GM21737 (cell line): ENCODE measurements around the gene TPPP2.

ENCODE experiments used
- ATAC-seq: cut with Tn5 transposase; IDR thresholded peaks from one replicate; pipeline ENCODE4 v1.9.1; 2021; ENCODE audit warnings: mild to moderate bottlenecking, moderate library complexity; ENCODE audit not compliant: unreplicated experiment

Gene TPPP2

DNA sequence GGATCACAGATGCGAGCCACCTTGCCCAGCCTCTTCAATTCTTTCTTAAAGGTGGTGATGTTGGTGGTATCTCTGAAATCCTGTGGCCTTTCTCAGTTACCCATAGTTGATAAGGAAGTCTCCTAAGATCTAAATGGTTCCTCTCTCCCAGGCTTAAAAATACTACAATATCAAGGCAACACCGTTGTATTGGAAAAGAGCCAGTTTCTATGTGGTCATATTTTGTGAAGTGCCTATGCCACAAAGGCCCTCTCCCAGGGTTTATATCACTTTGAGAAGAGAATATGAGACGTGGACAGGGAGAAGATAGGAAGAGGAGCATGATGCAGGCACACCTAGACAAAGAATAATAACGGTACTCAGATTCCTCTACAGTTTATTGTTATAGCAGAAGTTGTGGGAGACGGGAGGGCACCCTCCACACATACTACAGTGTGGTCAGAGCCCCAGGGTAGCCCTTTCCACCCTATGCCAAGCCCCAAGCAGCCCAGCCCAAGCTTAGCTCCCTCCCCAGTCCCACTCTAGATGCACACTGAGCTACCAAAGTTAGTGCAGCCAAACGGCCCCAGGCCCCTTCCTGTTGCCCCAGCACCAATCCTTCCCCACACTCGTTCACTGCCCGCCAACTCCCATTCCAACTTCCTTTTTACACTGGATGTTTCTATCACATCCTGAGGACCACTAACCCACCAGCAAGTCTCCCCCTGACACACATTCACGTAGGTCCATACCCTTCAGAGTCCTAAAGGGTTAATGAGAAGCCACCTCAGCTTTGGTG is 13.4 kb upstream of the TPPP2 start:
- ATAC-seq = no peak

DNA sequence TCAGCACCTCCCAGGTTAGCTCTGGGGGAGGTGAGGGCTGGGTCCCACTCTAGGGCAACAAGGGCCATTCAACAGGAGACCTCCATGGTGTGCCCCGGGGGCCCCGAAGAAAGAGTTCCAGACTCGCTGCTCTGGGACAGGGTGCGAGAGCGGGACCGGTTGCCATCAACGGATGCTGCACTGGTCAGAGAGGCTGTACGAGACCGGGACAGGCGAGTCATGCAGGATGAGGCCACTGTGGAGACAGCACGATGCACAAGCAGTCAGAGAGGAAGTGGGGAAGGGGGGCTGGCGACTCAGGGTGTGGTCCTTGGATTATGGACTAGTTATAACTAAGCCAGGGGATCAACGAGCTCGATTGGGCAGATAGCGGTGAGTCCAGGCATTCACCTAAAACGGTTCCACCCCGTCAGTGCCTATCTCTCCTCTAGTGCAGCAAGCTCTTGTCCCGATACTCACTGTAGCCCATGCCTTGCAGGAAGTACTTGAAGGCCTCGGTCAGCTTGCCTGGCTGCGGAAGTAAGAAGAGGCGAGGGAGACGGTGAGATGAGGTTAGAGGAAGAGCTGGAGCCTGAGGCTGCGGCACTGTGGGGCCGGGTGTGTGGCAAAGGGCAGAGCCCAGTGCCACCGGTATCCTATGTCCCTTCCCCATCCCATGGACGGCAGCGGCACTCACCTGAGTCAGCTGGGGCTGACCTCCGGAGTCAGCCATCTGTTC is 12.3 kb upstream of the TPPP2 start:
- ATAC-seq = no peak

DNA sequence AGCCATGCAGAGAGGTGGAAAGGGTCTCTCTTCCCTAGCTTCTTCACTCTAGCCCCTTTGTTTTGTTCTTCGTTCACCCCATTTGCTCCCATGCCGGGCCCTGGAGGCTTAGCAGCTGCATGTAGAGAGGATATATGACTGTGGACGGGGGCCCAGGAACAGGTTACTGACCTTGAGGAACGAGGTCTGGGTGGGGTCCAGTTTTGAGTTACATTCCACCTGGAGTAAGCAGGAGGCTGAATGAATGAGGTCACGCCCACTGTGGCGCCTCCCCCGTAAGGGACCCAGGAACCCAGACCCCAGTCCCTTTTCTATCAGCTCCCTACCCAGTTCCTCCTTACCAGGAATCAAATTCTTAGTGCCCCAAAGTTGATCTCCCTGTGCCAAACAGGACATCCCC is 11.7 kb upstream of the TPPP2 start:
- no peak for ATAC-seq

DNA sequence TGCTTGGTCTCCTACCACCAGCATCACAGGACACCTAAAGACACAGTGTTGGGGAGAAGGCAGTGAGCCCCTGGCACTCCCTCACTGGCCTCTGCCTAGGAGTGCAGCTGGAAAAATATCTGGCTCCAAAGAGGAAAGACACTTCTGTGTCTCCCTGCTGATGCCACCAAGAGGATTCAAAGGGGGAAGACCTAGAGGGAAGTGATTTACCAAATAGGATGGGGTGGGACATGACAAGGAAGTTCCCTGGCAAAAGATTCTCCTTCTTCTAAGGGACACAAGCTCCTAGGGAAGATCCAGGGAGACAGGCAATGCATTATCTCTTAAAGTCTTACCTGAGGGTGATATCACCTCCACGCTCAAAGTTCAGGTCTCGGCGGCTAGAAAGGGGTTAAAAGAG is 11.2 kb upstream of the TPPP2 start:
- ATAC-seq = no peak

DNA sequence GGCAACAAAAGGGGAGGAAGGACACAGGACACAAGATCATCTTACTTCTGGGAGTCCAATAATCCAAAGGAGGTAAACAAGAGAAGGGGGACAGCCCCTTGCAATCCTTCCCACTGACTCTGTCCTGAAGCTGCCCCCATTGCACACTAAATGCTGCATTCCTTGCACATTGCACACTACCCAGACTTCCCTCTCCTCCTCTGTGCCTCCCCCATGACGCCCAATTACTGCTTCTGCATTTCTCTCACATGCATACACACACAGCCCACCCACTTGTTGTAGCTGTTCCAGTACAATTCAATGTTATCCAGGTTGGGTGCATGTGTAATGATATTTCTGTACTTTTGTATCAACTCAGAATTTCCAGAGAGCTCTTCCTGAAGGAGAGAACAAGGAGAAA is 10.7 kb upstream of the TPPP2 start:
- ATAC-seq = no peak

DNA sequence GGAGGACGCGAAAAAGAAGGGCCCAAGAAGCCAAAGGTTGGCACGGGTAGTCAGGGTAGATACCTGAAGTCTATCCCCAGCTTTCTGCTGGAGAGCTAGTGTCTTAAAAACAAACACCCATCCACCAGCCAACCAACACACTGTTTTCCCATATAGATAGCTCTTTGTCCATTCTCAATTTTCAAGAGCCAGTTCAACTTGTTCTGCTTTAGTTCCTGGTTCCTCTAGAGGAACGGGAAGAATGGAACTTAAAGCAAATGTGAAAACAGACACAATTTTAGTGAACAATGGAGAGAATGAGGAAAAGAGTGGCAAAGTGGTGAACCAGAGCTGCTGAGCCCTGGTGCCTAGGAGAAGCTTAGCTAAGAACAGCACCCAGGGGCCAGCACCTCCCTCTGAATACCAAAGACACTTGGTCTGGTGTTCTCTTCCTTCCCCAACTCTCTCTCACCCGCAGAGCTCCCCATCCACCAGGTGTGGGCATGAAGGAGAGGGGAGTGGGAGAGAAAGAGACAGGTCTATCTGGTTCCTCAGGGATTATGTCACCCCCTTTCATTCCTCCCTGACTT is 9.0 kb upstream of the TPPP2 start:
- no peak for ATAC-seq

DNA sequence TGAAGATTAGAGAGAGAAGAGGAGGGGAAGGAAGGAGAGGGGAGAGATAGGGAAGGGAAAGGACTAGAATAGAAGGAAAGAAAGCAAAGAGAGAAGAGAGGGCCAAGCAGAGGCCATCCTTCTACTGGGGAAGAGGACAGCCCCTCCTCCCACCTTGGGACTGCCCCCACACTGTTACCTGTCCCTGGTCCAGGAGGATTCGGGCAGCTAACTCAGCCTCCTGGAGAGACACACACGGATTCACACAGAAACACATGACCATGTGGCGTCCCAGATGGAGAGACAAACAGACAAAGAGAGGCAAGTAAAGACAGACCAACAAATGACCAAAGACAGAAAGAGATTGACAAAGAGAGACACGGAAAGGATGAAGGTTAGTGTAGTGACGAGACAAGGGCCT is 7.3 kb upstream of the TPPP2 start:
- ATAC-seq = no peak

DNA sequence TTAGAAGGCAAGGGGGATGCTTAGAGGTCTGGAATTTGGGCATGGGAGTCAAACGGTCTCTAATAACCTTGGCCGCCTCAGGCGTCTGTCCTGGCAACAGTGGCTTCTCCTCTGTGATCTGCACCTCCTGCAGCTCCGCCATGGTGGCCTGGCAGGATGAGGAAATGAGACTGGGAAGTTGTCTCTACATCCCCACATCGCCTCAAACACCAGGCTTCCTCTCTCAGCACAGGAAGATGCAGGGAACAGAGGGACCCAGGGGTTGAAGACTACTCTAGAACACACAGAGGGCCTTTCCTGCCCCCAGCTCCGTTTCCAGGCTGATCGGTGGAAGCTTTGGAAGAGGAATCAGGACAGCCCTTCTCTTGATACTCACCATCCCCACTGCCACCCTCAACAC is 6.8 kb upstream of the TPPP2 start:
- ATAC-seq = no peak

DNA sequence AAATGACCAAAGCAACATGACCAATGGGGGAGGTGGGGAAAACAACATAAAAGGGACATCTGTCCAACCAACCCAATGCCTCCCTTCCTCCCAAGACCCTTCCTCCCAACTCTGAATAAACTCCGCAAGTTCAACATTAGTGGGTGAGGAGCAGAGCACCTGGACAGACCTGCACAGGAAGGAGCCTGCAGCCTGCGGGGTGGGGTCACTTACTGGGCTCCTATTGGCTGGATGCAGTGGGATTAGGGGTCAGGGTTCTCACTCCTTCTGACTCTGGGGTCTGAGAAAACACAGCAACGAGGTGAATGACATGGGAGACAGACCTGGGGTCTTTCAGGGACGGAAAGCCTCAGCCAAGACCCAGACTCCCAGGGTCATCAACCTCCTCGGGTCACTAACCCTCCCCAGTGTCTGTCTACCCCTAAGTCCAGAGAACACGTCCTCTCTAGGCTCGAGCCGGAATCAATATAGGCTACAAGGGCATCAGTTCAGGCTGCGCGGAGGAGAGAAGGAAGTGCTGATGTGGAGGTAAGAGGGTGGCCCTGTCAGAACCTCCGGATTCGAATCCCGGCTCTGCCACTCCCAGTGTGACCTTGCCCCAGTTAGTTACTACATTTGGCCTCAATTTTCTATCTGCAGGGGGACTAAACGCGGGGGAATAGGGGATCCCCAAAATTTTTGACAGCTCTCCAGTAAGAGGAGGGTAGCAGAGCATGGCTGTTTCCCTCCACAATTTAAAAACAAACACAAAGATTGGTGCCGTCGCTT is 6.0 kb upstream of the TPPP2 start:
- ATAC-seq = no peak

DNA sequence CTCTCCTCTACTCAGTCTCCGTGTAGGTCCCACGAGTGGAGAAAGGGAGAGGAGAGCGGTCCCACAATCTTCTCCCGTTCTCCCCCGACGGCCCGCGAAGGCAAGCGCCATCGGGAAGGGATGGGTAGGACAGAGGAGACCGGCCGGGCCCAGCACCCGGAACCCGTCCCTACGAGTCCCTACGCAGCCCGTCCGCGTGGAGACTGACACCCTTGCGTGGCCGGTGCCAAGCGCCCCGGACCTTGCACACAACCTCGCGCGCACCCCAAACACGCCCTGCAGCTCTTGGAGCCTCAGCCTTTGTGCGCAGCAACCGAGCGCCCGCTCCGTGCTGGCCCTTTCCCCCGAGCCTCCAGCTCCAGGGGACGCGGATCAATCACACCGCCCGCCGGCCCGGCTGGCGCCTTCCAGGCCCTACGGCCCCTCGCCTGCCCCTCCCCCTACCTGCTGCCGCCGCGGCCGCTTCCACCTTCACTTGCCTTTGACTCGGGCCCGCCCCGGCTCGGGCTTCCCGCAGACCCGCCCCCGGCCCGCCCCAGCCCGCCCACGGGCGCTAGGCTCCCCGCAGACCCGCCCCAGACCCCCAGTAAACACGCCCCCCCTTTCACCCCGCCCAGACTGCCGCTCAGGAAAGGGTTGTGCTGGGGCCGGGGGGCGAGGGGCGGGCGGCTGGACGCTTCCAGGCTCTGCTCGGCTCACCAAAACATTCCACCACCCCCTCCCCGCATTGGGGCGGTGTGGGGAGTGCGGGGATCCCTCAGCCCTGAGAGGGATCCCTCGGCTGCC is 5.2 kb upstream of the TPPP2 start, which contains the start of gene NDRG2:
NDRG2 (minus strand) TSS at position 477 of the 786 bp plus-strand sequence. CDS start 1,746 bp downstream, outside the sequence.
- ATAC-seq = no peak

DNA sequence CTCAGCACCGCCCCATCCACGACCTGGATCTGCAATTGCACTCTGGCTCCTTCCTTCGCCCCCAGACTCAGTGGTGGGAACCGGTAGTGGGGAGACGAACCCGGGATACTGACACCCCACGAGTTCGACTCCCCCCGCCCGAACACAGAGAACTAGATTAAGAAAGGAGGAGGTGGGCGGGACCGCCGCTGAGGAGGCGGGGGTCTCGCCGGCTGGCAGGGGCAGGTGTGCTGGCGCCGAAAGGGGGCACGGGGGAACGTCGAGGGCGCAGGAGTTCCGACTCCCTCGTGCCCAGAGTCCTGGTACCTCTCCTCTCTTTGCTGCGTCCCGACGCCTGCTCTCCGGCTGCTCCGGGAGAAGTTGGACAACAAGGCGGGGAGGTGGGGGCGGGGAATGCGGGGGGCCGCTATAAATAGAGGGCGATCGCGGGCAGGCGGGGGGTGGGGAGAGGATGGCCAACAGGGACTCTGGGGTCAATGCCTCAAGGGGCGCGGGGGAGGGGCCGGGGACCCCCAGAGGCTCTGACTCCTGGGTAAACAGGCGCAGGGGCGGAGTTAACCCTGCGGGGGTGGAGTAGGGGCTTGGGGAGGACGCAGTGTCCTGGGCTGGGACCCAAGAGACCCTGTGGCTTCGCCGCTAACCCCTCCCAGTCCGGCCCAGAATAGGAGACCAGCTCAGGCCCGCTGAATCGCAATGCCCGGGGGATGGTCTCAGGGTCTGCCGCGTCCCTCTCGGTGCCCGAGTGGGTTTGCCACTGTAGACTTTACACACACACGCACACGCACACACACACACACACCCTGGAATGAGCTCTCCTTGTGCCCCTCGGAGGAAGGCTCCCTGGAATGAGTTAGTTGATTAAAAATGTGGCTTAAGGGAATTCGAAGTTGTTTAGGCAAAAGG is 4.4 kb upstream of the TPPP2 start:
- ATAC-seq = no peak

DNA sequence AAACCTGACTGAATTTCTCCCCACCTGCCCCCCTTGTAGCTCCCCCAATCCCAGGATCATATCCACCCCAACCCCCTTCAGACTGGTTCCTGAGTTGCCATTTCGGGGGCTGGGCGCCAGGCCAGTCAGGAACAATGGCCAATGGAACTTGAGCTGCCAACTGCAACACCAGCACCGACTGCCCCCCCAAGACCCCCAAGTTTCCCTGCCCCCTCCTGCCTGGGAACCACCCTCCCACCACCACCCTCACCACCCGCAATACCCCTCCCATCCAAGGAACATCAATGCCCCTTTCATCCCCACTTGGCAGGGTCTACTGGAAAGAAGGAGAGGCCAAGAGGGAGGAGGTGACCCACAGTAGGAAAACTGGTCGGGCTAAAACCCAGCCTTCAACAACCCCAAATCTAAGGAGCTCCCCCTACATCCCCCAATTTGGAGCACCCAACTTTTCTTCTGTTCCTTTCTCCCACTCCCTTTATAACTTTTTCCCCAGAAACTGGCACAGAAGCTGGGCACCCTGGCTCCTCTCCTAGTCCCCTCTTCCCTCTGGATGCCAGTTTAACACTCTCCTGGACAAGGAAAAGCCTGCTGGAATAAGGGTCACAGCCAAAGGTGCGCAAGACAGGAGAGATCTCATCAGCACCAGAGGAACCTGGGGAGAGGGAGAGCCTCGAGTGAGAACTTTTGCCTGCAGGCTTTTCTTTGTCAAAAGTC is 3.6 kb upstream of the TPPP2 start:
- no peak for ATAC-seq

DNA sequence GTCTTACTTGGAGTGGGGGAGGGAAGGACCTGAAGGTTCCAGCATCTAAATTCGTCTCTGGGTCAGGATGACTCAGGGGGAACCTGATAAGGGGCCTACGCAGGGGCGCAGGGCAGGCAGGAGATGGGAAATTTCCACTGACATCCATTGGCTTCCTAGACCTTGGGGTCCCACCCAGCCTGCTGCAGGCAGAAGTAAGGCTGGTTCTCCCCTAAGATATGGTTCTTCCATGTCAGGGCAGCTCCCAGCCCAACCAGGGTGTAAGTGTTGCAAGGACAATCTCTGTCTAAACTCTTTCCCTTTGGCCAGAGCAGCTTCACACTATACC is 3.1 kb upstream of the TPPP2 start:
- ATAC-seq = no peak

DNA sequence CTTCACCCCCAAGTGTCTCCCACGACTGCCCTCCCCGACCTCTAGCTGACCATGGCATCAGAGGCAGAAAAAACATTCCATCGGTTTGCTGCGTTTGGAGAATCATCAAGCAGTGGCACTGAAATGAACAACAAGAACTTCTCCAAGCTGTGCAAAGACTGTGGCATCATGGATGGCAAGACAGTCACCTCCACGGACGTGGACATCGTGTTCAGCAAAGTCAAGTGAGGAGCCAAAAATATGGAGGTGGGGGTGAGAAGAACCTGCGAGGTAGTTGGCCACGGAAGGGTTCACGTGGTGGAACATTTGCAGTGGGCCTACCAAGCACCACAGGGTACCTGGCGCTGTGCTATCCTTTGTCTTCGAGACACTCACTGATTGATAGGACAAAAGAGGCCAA is 514 bp downstream of the TPPP2 start:
- no peak for ATAC-seq

DNA sequence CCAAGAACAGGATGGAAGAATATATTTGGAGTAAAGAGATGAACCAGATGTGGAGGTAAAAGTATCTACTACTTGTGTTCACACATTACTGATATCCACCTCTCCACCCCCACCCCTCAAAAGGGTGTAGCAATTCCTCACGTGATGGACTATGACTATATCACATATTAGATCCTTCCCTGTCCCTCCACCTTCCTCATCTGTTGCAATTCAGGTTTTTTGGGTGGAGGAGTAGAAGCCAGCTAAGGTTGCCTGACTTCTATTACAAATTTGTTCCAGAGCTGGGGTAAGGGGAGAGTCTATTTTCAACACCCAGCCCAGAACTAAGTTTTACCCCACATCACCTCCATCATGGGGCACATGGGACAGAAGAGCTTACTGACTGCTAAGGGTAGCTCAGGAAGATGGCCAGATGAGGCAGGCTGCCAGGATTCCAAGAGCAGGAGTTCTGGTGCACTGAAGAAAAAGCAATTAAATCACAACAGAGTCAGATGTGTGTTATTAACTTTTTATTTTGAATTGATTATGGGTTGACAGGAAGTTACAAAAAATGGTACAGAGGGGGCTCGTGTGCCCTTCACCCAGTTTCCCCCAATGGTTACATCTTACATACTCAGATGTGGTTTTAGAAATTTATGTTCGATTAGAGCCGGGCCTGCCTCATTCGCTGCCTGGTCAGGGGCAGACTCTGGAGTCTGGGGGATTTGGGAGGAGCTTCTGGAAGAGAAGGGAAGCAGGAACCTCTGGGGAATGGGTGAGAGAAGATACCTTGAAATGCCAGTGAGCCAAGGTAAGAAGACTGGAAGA is 2.5 kb downstream of the TPPP2 start:
- no peak for ATAC-seq

DNA sequence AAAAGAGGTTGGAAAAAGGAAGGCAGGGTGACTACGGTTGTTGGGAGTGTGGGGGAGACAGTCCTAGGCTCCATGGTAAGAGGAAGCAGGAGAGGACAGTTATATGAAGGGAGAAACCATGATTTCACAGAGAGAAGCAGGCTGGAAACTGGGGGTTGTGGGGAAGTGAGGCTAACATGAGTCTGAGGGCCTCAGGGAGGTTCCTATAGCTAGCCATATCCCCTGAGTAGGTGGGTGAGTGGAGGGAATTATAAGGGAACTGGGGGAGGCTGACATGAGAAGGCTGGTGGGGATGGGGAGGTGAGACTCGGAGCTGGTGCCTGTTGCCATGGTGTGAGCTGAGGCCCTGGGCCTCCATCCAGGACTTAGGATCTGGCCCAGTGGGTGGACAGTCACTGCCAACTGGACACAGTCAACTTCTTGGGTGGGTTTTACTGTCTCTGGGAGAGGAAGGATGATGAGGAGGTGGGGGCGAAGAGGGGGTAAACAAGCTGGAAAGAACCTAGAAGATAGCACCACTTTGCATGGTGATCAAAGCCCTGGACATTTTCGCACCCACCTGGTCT is 3.2 kb downstream of the TPPP2 start:
- no peak for ATAC-seq

DNA sequence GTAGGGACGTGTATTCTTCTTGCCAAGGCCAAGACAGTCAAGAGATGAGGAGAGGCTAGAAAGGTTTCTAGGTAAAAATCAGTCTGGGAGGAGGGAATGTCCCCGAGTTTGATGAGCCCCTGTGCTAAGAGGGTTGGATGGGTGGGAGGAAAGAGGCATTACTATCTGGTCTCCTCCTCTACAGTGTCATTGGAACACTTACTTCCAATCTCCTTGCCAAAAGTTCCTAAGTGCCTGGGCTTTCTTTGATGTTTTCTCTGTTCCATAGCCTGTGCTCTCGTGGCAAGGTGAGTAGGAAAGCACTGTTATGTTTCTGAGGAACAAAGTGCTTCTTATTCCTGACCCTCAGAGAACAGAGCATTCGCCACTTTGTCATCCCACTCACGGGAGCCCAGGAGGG is 4.7 kb downstream of the TPPP2 start, which contains the start of gene RNASE13:
RNASE13 (minus strand) TSS at position 101 of the 400 bp plus-strand sequence. CDS start 519 bp downstream, outside the sequence.
- ATAC-seq = no peak

DNA sequence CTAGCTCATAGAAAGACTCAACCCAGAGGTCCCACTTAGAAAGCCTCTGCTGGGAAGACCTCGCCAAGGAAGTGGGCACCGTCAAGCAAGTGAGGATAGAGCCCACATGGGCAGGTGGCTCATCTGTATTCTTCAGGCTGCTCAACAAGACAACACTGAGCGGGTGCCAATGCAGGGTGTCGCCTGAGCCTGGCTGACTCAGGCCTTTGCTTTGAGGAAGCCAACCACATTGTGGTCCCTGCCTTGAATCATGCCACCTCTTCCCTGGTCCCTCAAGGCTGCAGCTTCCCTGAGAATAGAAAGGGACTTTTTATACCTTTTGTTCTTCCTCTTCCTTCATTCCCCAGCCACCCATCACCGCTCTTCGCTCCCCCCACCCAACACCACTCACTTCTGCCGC is 6.7 kb downstream of the TPPP2 start:
- no peak for ATAC-seq
